HG02798 (cell line): ENCODE results near the gene ADGRF5.

Source experiments
- ATAC-seq: cut with Tn5 transposase; IDR thresholded peaks from one replicate; pipeline ENCODE4 v1.9.1; 2021; ENCODE audit warnings: mild to moderate bottlenecking; ENCODE audit not compliant: unreplicated experiment, poor library complexity

ADGRF5 gene

GRCh38 chr6:46832816-46833215 lies 88.9 kb downstream of the ADGRF5 start:
- ATAC-seq: no peak

GRCh38 chr6:46828939-46829338 lies 92.8 kb downstream of the ADGRF5 start:
- no peak for ATAC-seq

GRCh38 chr6:46821458-46821881 lies 100.3 kb downstream of the ADGRF5 start:
- ATAC-seq: no peak

DNA sequence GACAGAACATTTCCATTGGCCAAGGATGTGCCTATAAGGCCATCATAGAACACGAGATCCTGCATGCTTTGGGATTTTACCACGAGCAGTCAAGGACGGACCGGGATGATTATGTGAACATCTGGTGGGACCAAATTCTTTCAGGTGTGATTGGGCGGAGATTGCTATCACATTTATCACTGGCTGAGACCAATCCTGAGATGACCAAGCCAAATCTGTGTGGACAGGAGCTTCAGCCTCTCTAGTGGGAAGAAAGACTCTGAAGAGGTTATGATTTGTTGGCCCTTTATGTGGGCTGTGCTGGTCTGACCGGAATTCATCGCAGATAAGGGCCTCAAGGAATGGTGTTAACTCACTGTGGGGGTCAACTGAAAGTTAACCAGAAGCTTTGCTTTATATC lies 102.2 kb downstream of the ADGRF5 start:
- ATAC-seq: no peak

DNA sequence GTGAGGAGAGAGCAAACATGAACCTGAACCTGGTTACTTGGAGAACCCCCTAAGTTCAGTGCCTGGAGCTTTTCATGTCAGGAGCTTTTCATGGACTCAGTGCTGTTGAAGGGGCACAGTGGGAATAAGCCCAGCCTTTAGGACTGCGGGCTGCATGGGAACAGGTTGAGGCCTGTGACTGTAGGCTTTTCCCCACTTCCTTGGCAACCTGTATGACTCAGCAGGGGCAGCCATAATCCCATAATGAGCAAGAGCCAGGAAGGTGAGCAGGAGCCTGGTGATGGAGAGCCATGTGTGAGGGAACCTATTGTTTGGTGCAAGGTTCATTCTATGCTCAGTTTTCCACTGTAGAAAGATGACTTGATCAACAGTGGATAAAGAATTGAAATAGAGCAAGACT lies 105.1 kb downstream of the ADGRF5 start:
- ATAC-seq: no peak

GRCh38 chr6:46815130-46815529 lies 106.6 kb downstream of the ADGRF5 start:
- ATAC-seq: no peak

DNA sequence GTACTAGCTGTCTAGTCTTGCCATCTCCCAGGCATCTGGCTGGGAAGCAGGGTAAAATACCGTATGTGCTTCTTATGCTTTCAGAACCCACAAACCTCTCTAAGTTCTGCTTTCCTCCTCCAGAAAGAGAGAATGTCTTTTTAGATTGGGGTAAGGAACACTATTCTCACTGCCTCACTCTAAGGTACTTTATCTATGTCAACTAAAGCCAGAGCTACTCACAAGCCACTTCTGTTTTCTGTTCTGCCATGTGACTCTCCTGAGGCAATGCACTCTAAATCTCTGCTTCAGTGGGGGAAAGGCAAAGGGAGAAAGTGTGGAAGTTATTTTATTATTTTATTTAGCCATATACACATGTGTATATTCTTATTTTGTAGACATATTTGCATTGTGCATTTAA lies 112.9 kb downstream of the ADGRF5 start:
- ATAC-seq: no peak
